Measurements from ENCODE around the gene INPP5A.

Gene INPP5A

DNA sequence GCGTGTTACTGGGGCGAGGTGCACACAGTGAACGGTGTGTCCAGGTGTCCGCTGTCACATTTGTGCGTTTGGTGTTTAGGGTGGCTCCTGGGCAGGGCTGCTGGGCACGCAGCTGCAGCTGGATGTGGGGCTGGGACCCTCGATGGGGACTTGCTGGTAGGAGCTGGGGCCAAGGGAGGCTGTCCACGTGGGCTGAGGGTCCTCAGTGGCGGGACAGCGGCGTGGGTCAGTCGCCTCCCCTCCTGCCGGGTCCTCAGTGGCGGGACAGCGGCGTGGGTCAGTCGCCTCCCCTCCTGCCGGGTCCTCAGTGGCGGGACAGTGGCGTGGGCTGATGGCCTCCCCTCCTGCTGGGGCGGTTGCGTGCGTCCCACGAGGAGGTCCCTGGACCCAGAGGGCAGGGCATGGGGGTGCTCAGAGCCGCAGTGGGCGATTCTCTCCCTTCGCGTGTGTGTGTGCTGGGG is 68.5 kb downstream of the INPP5A start:
- Mint-ChIP-seq H3K27ac (no peak overlapping the region), H3K36me3 (ENCODE audit: low read depth) (peaks cover 27% of the 10 kb centered on the region), H3K27me3 (peaks cover 2% of the 10 kb centered on the region), H3K4me3 (no peak overlapping the region), H3K9me3 (peaks cover 15% of the 10 kb centered on the region), H3K4me1 (ENCODE audit: low read depth) (peaks cover 23% of the 10 kb centered on the region)
- intact Hi-C loops (cut with micrococcal nuclease) = no loop called here

GRCh38 chr10:132606536-132607316 is 69.1 kb downstream of the INPP5A start:
- H3K27ac Mint-ChIP-seq = no peak overlapping the region
- peaks cover 26% of the 10 kb centered on the region for H3K4me1 Mint-ChIP-seq (ENCODE audit: low read depth)
- H3K4me3 Mint-ChIP-seq = no peak overlapping the region
- peaks cover 2% of the 10 kb centered on the region for H3K27me3 Mint-ChIP-seq
- intact Hi-C loops (cut with micrococcal nuclease) = no loop called here
- H3K36me3 Mint-ChIP-seq (ENCODE audit: low read depth) = peaks cover 24% of the 10 kb centered on the region
- H3K9me3 Mint-ChIP-seq = peaks cover 9% of the 10 kb centered on the region

DNA sequence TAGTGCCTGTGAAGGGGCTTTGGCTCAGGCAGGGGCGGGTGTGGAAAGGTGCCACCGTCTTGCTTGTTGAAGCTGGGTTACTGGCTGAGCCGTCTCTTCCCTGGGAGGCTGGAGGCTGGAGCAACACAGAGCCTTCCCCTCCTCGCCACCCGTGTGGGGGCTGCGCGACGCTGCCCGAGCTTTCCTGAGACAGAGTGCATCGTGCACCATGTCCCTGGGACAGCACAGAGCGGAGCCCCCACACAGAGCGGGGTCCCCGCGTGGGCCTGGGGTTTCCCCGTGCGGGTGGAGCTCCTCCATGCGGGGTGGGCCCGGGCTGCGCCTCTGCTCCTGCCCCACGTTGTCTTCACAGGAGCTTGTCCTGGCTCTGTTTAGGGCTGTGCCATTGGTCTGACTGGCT is 69.9 kb downstream of the INPP5A start:
- Mint-ChIP-seq H3K4me1 (ENCODE audit: low read depth) (peaks cover 33% of the 10 kb centered on the region), H3K27ac (no peak overlapping the region), H3K27me3 (peaks cover 2% of the 10 kb centered on the region), H3K9me3 (peaks cover 9% of the 10 kb centered on the region), H3K36me3 (ENCODE audit: low read depth) (peaks cover 24% of the 10 kb centered on the region), H3K4me3 (no peak overlapping the region)
- intact Hi-C loops (cut with micrococcal nuclease) = no loop called here

- Mint-ChIP-seq H3K4me3 (no peak overlapping the region), H3K27ac (no peak overlapping the region), H3K9me3 (peaks cover 9% of the 10 kb centered on the region), H3K36me3 (ENCODE audit: low read depth) (peaks cover 24% of the 10 kb centered on the region), H3K4me1 (ENCODE audit: low read depth) (peaks cover 38% of the 10 kb centered on the region), H3K27me3 (no peaks in the 10 kb centered on the region)
- intact Hi-C loops (cut with micrococcal nuclease) = no loop called here
Measured at GRCh38 chr10:132607961-132608495, 70.4 kb downstream of the INPP5A start.

DNA sequence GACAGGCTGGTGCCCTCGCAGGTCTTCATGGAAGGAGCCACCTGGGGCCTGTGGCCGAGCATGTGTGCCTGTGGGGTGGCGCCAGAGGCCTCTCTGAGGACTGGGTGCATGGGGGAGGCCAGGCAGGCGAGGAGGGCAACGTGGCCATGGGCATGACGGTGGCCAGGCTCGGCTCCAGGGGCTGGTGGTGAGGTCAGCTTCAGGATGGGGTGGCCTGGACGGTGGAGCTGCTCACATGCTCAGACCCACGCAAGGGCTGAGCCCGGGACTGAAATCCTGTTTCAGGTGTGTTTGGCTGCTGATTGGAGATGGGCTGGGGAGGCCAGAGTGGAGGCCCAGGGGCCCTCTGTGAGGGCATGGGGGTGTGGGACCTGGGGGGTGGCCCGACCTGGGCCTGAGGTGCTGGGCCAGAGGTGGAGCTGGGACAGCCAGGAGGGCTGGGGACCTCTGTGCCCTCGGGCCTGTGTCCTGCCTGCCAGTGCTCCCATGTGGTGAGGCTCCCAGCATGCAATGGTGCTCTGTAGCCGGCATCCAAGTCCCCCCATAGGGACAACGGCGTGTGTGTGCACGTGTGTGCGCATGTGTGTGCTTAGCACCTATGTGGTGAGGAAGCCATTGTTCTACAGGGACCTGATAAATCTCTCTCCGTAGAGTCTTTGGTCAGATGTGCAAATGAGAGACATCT is 71.1 kb downstream of the INPP5A start:
- H3K4me1 Mint-ChIP-seq (ENCODE audit: low read depth) = peaks cover 42% of the 10 kb centered on the region
- H3K27ac Mint-ChIP-seq = no peak overlapping the region
- intact Hi-C loops (cut with micrococcal nuclease) = no loop called here
- peaks cover 9% of the 10 kb centered on the region for H3K9me3 Mint-ChIP-seq
- H3K36me3 Mint-ChIP-seq (ENCODE audit: low read depth) = peaks cover 24% of the 10 kb centered on the region
- no peak overlapping the region for H3K4me3 Mint-ChIP-seq
- H3K27me3 Mint-ChIP-seq = no peaks in the 10 kb centered on the region

DNA sequence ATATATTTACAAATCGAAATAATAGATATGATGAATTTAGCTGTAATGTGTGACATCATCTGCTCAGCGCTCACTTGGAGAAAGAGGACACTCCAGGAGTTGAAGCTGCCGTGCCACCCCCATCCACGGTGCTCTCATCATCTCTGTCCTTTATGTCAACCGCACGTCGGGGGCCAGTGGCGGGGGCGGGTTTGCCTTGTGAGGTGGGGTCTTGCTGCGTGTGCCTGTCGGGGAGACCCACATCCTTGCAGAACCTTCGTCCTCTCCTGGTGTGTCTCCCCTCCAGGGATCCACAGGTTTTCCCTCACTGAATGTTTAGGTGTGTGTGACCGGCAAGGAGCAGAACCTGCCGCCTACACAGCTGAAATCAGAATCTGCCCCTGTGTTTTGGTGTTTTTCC is 71.6 kb downstream of the INPP5A start:
- Mint-ChIP-seq H3K27ac (no peak overlapping the region), H3K4me3 (no peak overlapping the region), H3K4me1 (ENCODE audit: low read depth) (peaks cover 39% of the 10 kb centered on the region), H3K9me3 (peaks cover 5% of the 10 kb centered on the region), H3K27me3 (no peaks in the 10 kb centered on the region), H3K36me3 (ENCODE audit: low read depth) (peaks cover 19% of the 10 kb centered on the region)
- intact Hi-C loops (cut with micrococcal nuclease) = no loop called here

GRCh38 chr10:132610071-132610701 is 72.6 kb downstream of the INPP5A start:
- Mint-ChIP-seq H3K9me3 (no peaks in the 10 kb centered on the region), H3K4me3 (no peak overlapping the region), H3K36me3 (ENCODE audit: low read depth) (peaks cover 22% of the 10 kb centered on the region), H3K27ac (no peak overlapping the region), H3K27me3 (no peaks in the 10 kb centered on the region), H3K4me1 (ENCODE audit: low read depth) (peaks cover 38% of the 10 kb centered on the region)
- intact Hi-C loops (cut with micrococcal nuclease) = no loop called here

DNA sequence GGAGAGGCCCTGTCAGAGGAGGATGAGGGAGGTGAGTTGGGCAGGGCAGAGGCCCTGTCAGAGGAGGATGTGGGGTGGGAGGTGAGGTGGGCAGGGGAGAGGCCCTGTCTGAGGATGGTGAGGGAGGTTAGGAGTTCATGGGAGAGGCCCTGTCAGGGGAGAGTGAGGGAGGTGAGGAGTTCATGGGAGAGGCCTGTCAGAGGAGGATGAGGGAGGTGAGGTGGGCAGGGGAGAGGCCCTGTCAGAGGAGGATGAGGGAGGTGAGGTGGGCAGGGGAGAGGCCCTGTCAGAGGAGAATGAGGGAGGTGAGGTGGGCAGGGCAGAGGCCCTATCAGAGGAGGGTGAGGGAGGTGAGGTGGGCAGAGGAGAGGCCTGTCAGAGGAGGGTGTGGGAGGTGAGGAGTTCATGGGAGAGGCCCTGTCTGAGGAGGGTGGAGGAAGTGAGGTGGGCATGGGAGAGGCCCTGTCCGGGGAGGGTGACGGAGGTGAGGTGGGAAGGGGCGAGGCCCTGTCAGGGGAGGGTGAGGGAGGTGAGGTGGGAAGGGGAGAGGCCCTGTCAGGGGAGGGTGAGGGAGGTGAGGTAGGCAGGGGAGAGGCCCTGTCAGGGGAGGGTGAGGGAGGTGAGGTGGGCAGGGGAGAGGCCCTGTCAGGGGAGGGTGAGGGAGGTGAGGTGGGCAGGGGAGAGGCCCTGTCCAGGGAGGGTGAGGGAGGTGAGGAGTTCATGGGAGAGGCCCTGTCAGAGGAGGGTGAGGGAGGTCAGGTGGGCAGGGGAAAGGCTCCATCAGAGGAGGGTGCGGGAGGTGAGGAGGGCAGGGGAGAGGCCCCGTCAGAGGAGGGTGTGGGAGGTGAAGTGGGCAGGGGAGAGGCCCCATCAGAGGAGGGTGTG is 73.7 kb downstream of the INPP5A start:
- Mint-ChIP-seq H3K27ac (no peak overlapping the region), H3K4me1 (ENCODE audit: low read depth) (peaks cover 43% of the 10 kb centered on the region), H3K36me3 (ENCODE audit: low read depth) (peaks cover 22% of the 10 kb centered on the region), H3K4me3 (no peak overlapping the region), H3K9me3 (no peaks in the 10 kb centered on the region), H3K27me3 (no peaks in the 10 kb centered on the region)
- intact Hi-C loops (cut with micrococcal nuclease) = no loop called here

GRCh38 chr10:132611986-132612385 is 74.4 kb downstream of the INPP5A start:
- Mint-ChIP-seq H3K27me3 (no peaks in the 10 kb centered on the region), H3K9me3 (no peaks in the 10 kb centered on the region), H3K4me1 (ENCODE audit: low read depth) (peaks cover 44% of the 10 kb centered on the region), H3K27ac (no peak overlapping the region), H3K4me3 (no peak overlapping the region), H3K36me3 (ENCODE audit: low read depth) (peaks cover 22% of the 10 kb centered on the region)
- intact Hi-C loops (cut with micrococcal nuclease) = no loop called here

GRCh38 chr10:132612571-132613504 is 75.3 kb downstream of the INPP5A start:
- Mint-ChIP-seq H3K4me3 (no peak overlapping the region), H3K9me3 (no peaks in the 10 kb centered on the region), H3K4me1 (ENCODE audit: low read depth) (peaks cover 42% of the 10 kb centered on the region), H3K36me3 (ENCODE audit: low read depth) (peaks cover 30% of the 10 kb centered on the region), H3K27me3 (no peaks in the 10 kb centered on the region), H3K27ac (no peak overlapping the region)
- intact Hi-C loops (cut with micrococcal nuclease) = no loop called here

DNA sequence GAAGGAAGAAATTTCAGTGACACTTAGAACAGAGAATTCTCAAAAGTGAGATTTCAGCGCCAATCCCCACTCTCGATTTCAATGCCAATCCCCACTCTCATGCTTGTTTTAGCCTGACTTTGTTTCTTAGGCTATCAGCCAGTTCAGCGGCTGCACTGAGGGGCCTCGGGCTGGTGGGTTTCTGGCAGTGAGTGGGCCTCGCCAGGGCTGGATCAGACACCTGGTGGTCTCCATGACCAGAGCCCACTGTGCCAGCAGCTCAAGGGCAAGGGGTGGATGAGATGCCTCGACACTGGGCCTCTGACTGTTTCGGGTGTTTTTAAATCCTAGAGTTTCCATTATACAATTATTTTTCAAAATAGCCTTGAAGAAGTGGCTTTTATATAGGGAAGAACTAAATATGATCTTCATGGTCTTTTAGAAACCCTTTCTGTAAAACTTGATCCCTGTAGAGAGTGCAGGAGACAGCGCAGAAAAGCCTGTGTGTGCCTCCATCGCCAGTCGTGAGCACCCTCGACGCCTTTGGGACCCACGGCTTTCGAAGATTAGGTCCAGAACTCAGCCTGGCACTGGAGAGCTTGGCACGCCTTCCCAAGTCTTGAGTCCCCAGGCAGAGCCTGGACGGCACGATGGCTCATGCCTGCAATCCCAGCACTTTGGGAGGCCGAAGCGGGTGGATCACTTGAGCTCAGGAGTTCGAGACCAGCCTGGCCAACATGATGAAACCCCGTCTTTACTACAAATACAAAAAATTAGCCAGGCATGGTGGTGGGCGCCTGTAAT is 76.2 kb downstream of the INPP5A start:
- H3K27me3 Mint-ChIP-seq = no peaks in the 10 kb centered on the region
- peaks cover 3% of the 10 kb centered on the region for H3K9me3 Mint-ChIP-seq
- peaks cover 28% of the 10 kb centered on the region for H3K36me3 Mint-ChIP-seq (ENCODE audit: low read depth)
- peaks cover 42% of the 10 kb centered on the region for H3K4me1 Mint-ChIP-seq (ENCODE audit: low read depth)
- H3K4me3 Mint-ChIP-seq = no peak overlapping the region
- H3K27ac Mint-ChIP-seq = no peak overlapping the region
- intact Hi-C loops (cut with micrococcal nuclease) = no loop called here
